Fibroblast of mammary gland (primary cell): ENCODE data around the gene STAU1.
A peak's percentile ranks its signal among the peaks of the same experiment; 100 is the strongest.
"Not testable (repeated sequence)": the region's sequence is repeated elsewhere in the genome, so short reads cannot be mapped to it uniquely, and the experiment has no call there.

Experiments used
- DNase-seq: peaks from one replicate; pipeline ENCODE4 v3.0.0-alpha.2; 2010; ENCODE audit warnings: low read depth
- H3K4me3 ChIP-seq: 2 replicates; pipeline ENCODE4 v1.5.1; 2011; ENCODE audit warnings: low read depth, mild to moderate bottlenecking, low read length, moderate library complexity; ENCODE audit not compliant: control insufficient read depth
- TF ChIP-seq, protein P1 (sequence below): conservative IDR thresholded peaks from 2 replicates; pipeline ENCODE4 v1.5.1; 2011; ENCODE audit warnings: low read depth, low read length, inconsistent platforms; ENCODE audit not compliant: control insufficient read depth, insufficient read depth

STAU1 gene

DNA sequence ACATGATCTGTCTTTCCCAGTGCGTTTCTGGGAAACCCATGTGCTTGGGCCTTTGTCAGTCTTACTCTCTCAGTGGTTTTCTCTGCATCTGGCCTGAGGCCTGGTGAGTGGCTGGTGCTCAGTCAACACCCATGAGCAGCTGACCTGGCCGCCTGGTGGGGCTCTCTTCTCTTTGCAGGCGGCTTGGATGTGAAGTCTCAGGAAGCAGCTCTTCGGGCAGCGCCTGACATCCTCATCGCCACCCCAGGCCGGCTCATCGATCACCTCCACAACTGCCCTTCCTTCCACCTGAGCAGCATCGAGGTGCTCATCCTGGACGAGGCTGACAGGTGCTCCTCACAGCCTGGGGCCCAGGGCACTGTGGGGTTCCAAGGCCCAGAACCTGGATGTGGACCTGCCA, 41.9 kb upstream of the STAU1 start:
- TF ChIP-seq, protein P1, sequence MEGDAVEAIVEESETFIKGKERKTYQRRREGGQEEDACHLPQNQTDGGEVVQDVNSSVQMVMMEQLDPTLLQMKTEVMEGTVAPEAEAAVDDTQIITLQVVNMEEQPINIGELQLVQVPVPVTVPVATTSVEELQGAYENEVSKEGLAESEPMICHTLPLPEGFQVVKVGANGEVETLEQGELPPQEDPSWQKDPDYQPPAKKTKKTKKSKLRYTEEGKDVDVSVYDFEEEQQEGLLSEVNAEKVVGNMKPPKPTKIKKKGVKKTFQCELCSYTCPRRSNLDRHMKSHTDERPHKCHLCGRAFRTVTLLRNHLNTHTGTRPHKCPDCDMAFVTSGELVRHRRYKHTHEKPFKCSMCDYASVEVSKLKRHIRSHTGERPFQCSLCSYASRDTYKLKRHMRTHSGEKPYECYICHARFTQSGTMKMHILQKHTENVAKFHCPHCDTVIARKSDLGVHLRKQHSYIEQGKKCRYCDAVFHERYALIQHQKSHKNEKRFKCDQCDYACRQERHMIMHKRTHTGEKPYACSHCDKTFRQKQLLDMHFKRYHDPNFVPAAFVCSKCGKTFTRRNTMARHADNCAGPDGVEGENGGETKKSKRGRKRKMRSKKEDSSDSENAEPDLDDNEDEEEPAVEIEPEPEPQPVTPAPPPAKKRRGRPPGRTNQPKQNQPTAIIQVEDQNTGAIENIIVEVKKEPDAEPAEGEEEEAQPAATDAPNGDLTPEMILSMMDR, result no peak
- H3K4me3 ChIP-seq, result no peak overlapping the region
- DNase-seq, result no peak

DNA sequence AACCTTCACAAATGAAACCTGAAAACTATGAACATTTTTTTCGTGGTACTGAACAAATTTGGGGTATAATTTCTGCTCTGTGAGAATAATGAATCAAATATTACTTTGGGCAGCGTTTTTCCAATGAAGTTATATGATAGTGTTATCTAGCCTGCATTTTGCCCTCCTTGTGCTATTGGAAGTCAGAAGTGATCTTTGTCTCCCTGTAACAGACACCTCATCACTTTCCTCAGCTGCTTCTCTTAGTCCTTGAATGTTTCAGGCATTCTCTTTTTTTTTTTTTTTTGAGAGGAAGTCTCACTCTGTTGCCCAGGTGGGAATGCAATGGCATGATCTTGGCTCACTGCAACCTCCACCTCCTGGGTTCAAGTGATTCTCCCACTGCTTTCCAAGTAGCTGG, 41.2 kb upstream of the STAU1 start:
- H3K4me3 ChIP-seq, result no peak overlapping the region
- no peak for DNase-seq
- TF ChIP-seq, protein P1, result no peak

DNA sequence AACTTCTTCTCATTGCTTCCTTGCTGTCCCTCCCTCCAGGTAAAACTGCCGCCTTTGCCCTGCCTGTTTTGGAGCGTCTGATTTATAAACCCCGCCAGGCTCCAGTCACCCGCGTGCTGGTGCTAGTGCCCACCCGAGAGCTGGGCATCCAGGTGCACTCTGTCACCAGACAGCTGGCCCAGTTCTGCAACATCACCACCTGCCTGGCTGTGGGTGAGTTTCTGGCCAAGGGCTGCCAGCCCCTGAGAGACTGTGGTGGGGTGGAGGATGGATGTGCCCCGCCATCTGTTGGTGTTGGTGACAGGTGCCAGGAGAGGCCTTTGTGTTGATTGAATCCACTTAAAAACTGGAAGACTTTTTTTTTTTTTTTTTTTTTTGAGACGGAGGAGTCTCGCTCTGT, 40.5 kb upstream of the STAU1 start:
- TF ChIP-seq, protein P1, result no peak
- DNase-seq, result no peak
- H3K4me3 ChIP-seq, result no peak overlapping the region

DNA sequence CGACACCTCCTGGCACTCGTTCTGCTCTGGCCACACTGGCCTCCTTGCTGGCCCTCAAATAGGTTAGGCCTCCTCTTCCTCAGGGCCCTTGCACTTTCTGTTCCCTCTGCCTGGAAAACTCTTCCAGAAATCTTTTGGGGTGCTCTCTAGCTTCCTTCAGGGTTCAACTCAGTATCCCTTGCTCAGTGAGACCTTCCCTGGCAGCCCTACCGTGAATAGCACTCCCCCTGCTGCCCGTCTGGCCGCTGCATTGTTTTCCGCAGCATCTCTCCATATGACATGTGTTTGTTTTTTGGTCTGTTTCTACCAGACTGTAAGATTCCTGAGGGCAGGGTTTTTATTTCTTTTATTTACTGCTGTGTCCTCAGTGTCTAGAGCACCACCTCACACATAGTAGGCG, 37.8 kb upstream of the STAU1 start:
- no peak overlapping the region for H3K4me3 ChIP-seq
- TF ChIP-seq, protein P1, result no peak
- DNase-seq, result no peak

DNA sequence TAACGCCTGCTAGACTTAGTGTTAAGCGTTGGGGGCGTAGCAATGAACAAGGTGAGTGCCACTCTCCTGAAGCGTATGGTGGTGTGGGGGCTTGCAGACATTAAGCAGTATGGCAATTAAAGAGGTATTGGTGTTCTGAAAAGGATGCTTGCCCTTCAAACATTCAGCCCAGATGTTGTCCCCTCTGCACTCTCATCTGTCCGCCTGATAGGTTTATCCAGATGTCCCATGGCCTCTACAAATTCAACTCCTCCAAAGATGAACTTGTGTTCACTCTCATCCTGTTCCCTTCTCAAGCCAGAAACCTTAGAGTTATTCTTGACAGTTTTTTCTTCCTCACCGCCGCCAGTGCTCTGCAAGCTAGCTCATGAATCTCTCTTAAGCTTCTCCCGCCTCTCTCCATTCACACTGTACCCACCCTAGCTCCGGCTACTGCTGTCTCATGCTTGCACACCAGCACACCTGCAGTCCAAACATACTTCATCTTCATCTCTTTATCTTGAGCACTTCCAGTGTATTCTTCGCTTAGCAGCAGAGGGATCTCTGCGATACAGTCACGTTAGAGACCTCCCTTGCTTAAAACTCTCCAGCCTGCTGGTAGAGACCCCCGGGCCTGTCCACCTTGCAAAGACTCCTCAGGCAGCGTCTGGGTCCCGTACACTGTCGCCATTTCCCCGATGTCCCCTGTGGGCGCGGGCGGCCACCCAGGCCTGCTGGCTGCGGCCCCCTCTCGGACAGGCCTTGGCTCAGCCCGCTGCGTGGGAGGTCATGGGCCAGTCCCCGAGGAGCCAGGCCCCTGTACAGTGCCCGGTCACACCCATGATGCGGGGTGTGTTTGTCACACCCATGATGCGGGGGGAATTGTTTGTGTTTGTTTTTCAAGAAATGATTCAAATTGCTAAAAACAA, 32.0 kb upstream of the STAU1 start:
- peak overlapping the region; percentile 99 for H3K4me3 ChIP-seq
- no peak for DNase-seq
- TF ChIP-seq, protein P1, result no peak

DNA sequence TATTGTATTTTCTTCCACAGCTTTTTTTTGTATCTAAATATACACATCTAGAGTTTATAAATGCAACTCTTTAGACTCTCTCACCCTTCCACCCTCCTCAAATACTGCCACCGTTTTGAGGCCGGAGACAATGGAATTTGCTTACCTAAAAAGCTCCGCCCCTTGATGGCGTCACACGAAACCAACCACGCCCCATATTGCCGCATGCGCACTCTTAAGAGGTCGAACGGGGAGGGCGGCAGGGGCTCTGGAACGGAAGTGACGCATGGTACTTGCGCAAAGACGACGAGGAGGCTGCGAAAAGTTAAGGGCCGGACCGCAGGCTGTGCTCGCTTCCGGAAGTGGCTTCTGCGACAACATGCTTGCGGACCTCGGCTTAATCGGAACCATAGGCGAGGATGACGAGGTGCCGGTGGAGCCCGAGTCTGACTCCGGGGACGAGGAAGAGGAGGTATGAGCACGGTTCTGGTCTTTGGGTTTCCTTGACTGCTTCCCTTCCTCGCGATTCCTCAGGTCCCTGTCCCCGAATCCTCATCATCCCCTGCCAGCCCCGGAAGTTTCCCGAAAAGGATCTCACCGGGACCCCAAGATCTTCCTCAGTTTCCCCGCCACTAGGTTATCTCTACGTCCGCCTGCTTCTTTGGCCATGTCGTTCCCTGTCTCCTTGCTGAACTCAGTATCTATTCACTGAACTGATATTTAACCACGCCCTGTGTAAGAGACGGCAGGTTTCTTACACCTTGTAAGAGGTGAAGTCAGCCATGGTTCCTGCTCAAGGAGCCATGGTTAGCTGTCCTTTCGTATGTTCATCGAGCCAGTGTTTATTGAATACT, 31.2 kb upstream of the STAU1 start, which contains the start of gene DDX27:
Gene DDX27 (plus strand): TSS at position 326 of the 833 bp plus-strand sequence. CDS start 33 bp downstream, at position 359.
- peak within 1 kb of the TSS; percentile 99 for H3K4me3 ChIP-seq
- TF ChIP-seq, protein P1, result no peak
- peak; percentile 99 for DNase-seq

DNA sequence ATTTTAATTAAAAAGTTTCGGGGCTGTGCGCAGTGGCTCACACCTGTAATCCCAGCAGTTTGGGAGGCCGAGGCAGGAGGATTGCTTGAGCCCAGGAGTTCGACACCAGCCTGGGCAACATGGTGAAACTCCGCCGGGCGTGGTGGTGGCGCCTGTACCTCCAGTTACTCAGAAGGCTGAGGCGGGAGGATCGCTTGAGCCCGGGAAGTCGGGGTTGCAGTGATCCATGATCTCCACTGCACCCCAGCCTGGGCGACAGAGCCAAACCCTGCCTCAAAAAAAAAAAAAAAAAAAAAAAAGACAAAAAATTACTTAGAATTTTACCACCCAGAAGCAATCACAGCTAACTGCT, 30.6 kb upstream of the STAU1 start:
- H3K4me3 ChIP-seq, result peak overlapping the region; percentile 28
- DNase-seq, result not testable (repeated sequence)
